Measurements from ENCODE around the gene RXFP3. TPM values are rescaled to one million over a fixed set of nuclear protein-coding genes. Genes with fewer than 3 reads are reported as not detected.

The RXFP3 gene
- total RNA-seq, 4 donors from 2014 or later = not detected

DNA sequence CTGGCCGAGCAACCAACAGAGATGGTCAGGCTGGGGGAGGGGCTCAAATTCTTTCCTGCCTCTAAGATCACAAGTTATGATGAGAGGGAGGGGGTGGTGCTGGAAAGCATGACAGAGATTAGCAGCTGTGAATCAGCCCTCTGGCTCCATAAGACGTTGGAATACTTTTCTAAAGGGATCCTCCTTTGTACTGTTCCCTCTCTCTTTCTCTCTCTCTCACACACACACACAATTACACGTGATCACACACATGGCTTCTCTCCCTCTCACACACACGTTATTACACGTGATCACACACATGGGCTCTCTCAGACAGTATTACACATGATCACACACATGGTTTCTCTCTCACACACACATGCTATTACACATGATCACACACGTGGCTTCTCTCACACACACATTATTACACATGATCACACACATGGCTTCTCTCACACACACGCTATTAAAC is 48.5 kb downstream of the RXFP3 start, which contains the start of gene SLC45A2:
Gene SLC45A2, minus strand, starts transcription at position 23 of the 454 bp plus-strand sequence. CDS start 110 bp downstream, outside the sequence.
- no peaks in the 10 kb centered on the region for H3K9me3 ChIP-seq
- no peak within 1 kb of the TSS for H3K27ac ChIP-seq
- H3K27me3 ChIP-seq = no peaks in the 10 kb centered on the region
- no peaks in the 10 kb centered on the region for H3K4me1 ChIP-seq
- TF ChIP-seq CTCF (IDR thresholded peaks at IDR 0.05) (no peak), POLR2A (IDR thresholded peaks at IDR 0.05) (no peak)
- H3K36me3 ChIP-seq = peaks cover 0 to 29% (median 0%) of the 10 kb centered on the region in 3 donors
- DNase-seq = no peak
- H3K4me3 ChIP-seq = no peak within 1 kb of the TSS

- DNase-seq = no peak
- TF ChIP-seq CTCF (IDR thresholded peaks at IDR 0.05) (no peak), POLR2A (IDR thresholded peaks at IDR 0.05) (no peak)
- H3K36me3 ChIP-seq = peaks cover 0 to 29% (median 0%) of the 10 kb centered on the region in 3 donors
These were observed 49.3 kb downstream of the RXFP3 start for GRCh38 chr5:33985447-33985846.

More at GRCh38 chr5:33985447-33985846, 49.3 kb downstream of the RXFP3 start:
- no peaks in the 10 kb centered on the region for H3K4me1 ChIP-seq
- H3K27ac ChIP-seq = no peak overlapping the region
- no peaks in the 10 kb centered on the region for H3K27me3 ChIP-seq
- H3K4me3 ChIP-seq = no peak overlapping the region
- H3K9me3 ChIP-seq = no peaks in the 10 kb centered on the region

Small RNAs within 50 kb of the gene (small RNA-seq; reads per million reads assigned to genes)
- 0 reads per million in 2 donors for gene RNU6-923P

Other genes with a start within 250 kb of the RXFP3 start
- gene ADAMTS12, start 44.4 kb upstream of the RXFP3 start, total RNA-seq = 10 to 100 TPM in 1 of 4 donors, 1 to 10 TPM in 2, under 1 TPM in 1; 0.53 to 11.6 (median 1.3) TPM
- not detected for gene SLC45A2, start 48.3 kb downstream of the RXFP3 start, total RNA-seq
- gene AMACR, start 71.7 kb downstream of the RXFP3 start, total RNA-seq = 10 to 100 TPM; 14.9 to 24.1 (median 20.3) TPM
- 10 to 100 TPM in 2 of 4 donors, 1 to 10 TPM in 2; 7.2 to 33.0 (median 11.4) TPM for gene C1QTNF3, start 106.8 kb downstream of the RXFP3 start, total RNA-seq

Measured in Peyer's patch (tissue), 4 donors.